Measurements from ENCODE around the gene SARDH. TPM values are rescaled to one million over a fixed set of nuclear protein-coding genes. Genes with fewer than 3 reads are reported as not detected.
"Not testable (repeated sequence)": the region's sequence is repeated elsewhere in the genome, so short reads cannot be mapped to it uniquely, and the experiment has no call there.

The SARDH gene
- total and polyA plus RNA-seq, 5 donors = 1.7 to 3.2 (median 2.7) TPM

- no peak overlapping the region for H3K27ac ChIP-seq (ENCODE audit: low read length)
- H3K4me3 ChIP-seq (ENCODE audit: low read length) = no peak overlapping the region
- H3K27me3 ChIP-seq (ENCODE audit: control insufficient read depth, insufficient read depth) = no peaks in the 10 kb centered on the region
- WGBS = 98% methylated on average over 1 of the region's 1 CpG
- H3K9me3 ChIP-seq (ENCODE audit: control insufficient read depth, low read length) = no peaks in the 10 kb centered on the region
- DNase-seq (no peak), ATAC-seq (no peak)
- intact Hi-C loops (cut with DNase I) = no loop called here
- H3K4me1 ChIP-seq (ENCODE audit: control insufficient read depth, insufficient read depth, low read length) = no peaks in the 10 kb centered on the region
Observed at GRCh38 chr9:133767008-133767407, 28.9 kb upstream of the SARDH start.

DNA sequence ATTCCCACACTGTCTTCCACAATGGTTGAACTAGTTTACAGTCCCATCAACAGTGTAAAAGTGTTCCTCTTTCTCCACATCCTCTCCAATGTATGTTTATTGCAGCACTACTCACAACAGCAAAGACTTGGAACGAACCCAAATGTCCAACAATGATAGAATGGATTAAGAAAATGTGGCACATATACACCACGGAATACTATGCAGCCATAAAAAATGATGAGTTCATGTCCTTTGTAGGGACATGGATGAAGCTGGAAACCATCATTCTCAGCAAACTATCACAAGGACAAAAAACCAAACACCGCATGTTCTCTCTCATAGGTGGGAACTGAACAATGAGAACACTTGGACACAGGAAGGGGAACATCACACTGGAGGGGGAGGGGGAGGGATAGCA lies 28.1 kb upstream of the SARDH start:
- DNase-seq; H3K27me3 ChIP-seq (ENCODE audit: control insufficient read depth, insufficient read depth); ATAC-seq; H3K4me3 ChIP-seq (ENCODE audit: low read length); H3K4me1 ChIP-seq (ENCODE audit: control insufficient read depth, insufficient read depth, low read length); H3K9me3 ChIP-seq (ENCODE audit: control insufficient read depth, low read length); H3K27ac ChIP-seq (ENCODE audit: low read length); intact Hi-C loops (cut with DNase I): not testable (repeated sequence)
- 94% methylated on average over 3 of the region's 3 CpGs for WGBS

GRCh38 chr9:133763272-133764183 lies 25.4 kb upstream of the SARDH start:
- no peak for ATAC-seq
- Histone ChIP-seq H3K27ac (ENCODE audit: low read length) (no peak overlapping the region), H3K4me3 (ENCODE audit: low read length) (no peak overlapping the region), H3K27me3 (ENCODE audit: control insufficient read depth, insufficient read depth) (no peaks in the 10 kb centered on the region), H3K4me1 (ENCODE audit: control insufficient read depth, insufficient read depth, low read length) (no peaks in the 10 kb centered on the region), H3K9me3 (ENCODE audit: control insufficient read depth, low read length) (no peaks in the 10 kb centered on the region)
- intact Hi-C loops (cut with DNase I) = no loop called here
- DNase-seq = peak in 1 of 3 donors; percentile 39
- WGBS = 90% methylated on average over 26 of the region's 26 CpGs

DNA sequence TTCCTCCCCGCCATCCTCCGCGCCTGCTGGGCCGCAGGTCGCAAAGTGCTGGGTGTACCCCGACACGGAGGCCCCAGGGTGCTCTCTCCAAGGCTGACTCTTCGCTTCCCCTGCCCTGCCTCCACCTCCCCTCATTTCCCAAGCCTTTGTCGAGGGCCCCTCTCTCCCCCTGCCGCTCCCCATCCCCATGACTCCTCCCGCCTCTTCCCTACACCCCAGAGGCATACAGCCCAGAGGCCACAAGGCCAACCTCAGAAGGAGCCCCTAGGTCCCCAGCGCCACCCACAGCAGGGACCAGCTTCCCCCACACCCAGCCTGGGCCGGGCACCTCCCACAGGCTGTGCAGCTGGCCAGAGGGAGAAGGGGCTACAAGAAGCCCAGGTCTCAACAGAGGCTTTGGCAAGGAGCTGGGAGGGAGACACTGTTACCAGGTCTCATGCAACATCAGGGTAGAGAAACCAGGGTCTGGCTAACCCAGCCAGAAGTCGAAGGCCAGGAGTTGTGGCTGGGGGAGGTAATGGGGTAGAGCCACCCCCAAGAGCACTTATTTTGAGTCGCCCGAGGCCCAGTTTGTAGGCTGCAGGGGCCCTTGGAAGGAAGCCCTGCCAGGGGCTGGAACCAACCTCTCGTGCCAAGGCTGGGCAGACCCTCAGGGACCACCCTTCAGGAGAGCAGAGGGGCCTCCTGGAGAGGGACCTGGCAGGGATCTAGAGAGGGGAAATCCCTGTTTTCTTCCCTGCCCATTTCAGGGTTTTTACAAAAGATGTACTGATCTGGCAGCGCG lies 24.5 kb upstream of the SARDH start:
- no peak for ATAC-seq

GRCh38 chr9:133761641-133762248 lies 23.6 kb upstream of the SARDH start:
- no peak for ATAC-seq
- intact Hi-C loops (cut with DNase I) = no loop called here

More for the DNA sequence above, 24.5 kb upstream of the SARDH start:
- no peaks in the 10 kb centered on the region for H3K9me3 ChIP-seq (ENCODE audit: control insufficient read depth, low read length)
- H3K4me1 ChIP-seq (ENCODE audit: control insufficient read depth, insufficient read depth, low read length) = no peaks in the 10 kb centered on the region
- H3K4me3 ChIP-seq (ENCODE audit: low read length) = no peak overlapping the region
- no peak overlapping the region for H3K27ac ChIP-seq (ENCODE audit: low read length)
- 93% methylated on average over 19 of the region's 19 CpGs for WGBS
- intact Hi-C loops (cut with DNase I) = no loop called here
- no peaks in the 10 kb centered on the region for H3K27me3 ChIP-seq (ENCODE audit: control insufficient read depth, insufficient read depth)
- peak in 1 of 3 donors; percentile 41 for DNase-seq

GRCh38 chr9:133760713-133761290 lies 22.6 kb upstream of the SARDH start:
- no peak overlapping the region for H3K27ac ChIP-seq (ENCODE audit: low read length)
- no peaks in the 10 kb centered on the region for H3K9me3 ChIP-seq (ENCODE audit: control insufficient read depth, low read length)
- intact Hi-C loops (cut with DNase I) = no loop called here
- ATAC-seq (no peak), DNase-seq (no peak)
- no peaks in the 10 kb centered on the region for H3K4me1 ChIP-seq (ENCODE audit: control insufficient read depth, insufficient read depth, low read length)
- no peaks in the 10 kb centered on the region for H3K27me3 ChIP-seq (ENCODE audit: control insufficient read depth, insufficient read depth)
- WGBS = no CpG with 5 or more reads among the region's 11 CpGs
- H3K4me3 ChIP-seq (ENCODE audit: low read length) = no peak overlapping the region

More at GRCh38 chr9:133761641-133762248, 23.6 kb upstream of the SARDH start:
- H3K4me1 ChIP-seq (ENCODE audit: control insufficient read depth, insufficient read depth, low read length) = no peaks in the 10 kb centered on the region
- WGBS = 85% methylated on average over 11 of the region's 11 CpGs
- no peaks in the 10 kb centered on the region for H3K9me3 ChIP-seq (ENCODE audit: control insufficient read depth, low read length)
- peak in 1 of 3 donors; percentile 34 for DNase-seq
- H3K4me3 ChIP-seq (ENCODE audit: low read length) = no peak overlapping the region
- no peaks in the 10 kb centered on the region for H3K27me3 ChIP-seq (ENCODE audit: control insufficient read depth, insufficient read depth)
- no peak overlapping the region for H3K27ac ChIP-seq (ENCODE audit: low read length)

GRCh38 chr9:133759946-133760345 lies 21.8 kb upstream of the SARDH start:
- no peaks in the 10 kb centered on the region for H3K27me3 ChIP-seq (ENCODE audit: control insufficient read depth, insufficient read depth)
- H3K4me1 ChIP-seq (ENCODE audit: control insufficient read depth, insufficient read depth, low read length) = no peaks in the 10 kb centered on the region
- no peak overlapping the region for H3K27ac ChIP-seq (ENCODE audit: low read length)
- peak; percentile 17 to 38 for ATAC-seq
- intact Hi-C loops (cut with DNase I) = no loop called here
- no peak for DNase-seq
- H3K4me3 ChIP-seq (ENCODE audit: low read length) = no peak overlapping the region
- WGBS = 96% methylated on average over 3 of the region's 11 CpGs
- H3K9me3 ChIP-seq (ENCODE audit: control insufficient read depth, low read length) = no peaks in the 10 kb centered on the region

- no peak overlapping the region for H3K4me3 ChIP-seq (ENCODE audit: low read length)
- DNase-seq = peak; percentile 74 to 88 (median 81)
- WGBS = 72% methylated on average over 32 of the region's 32 CpGs
Observed at GRCh38 chr9:133759146-133759900, 21.2 kb upstream of the SARDH start.

GRCh38 chr9:133758228-133758627 lies 20.1 kb upstream of the SARDH start:
- H3K4me3 ChIP-seq (ENCODE audit: low read length) = no peak overlapping the region
- no peaks in the 10 kb centered on the region for H3K4me1 ChIP-seq (ENCODE audit: control insufficient read depth, insufficient read depth, low read length)
- no peaks in the 10 kb centered on the region for H3K9me3 ChIP-seq (ENCODE audit: control insufficient read depth, low read length)
- peak in 1 of 3 donors; percentile 50 for DNase-seq
- H3K27me3 ChIP-seq (ENCODE audit: control insufficient read depth, insufficient read depth) = no peaks in the 10 kb centered on the region
- ATAC-seq = no peak
- intact Hi-C loops (cut with DNase I) = no loop called here
- 76% methylated on average over 7 of the region's 7 CpGs for WGBS
- H3K27ac ChIP-seq (ENCODE audit: low read length) = no peak overlapping the region

More at GRCh38 chr9:133759146-133759900, 21.2 kb upstream of the SARDH start:
- intact Hi-C loops (cut with DNase I) = no loop called here
- H3K4me1 ChIP-seq (ENCODE audit: control insufficient read depth, insufficient read depth, low read length) = no peaks in the 10 kb centered on the region
- no peaks in the 10 kb centered on the region for H3K9me3 ChIP-seq (ENCODE audit: control insufficient read depth, low read length)
- no peaks in the 10 kb centered on the region for H3K27me3 ChIP-seq (ENCODE audit: control insufficient read depth, insufficient read depth)
- peak; percentile 87 to 90 for ATAC-seq
- H3K27ac ChIP-seq (ENCODE audit: low read length) = no peak overlapping the region

DNA sequence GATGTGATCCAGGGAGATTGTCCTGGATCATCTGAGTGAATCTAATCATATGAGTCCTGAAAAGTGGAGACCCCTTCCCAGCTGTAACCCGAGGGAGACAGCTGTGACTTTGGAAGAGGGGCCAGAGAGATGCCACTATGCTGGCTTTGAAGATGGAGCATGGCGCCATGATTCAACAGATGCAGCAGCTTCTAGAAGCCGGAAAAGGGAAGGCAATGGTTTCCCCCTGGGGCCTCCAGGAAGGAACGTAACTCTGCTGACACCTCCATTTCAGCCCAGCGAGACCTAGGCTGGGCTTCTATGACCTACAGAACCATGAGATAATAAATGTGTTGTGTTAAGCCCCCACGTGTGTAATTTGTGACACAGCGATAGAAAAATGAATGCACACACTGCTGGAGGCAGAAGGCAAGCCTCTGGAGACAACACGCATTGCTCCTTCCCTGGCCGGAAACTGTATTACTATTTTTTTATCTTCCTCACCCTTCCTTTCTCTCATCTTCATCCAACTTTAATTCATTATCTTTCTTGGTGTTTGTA lies 16.6 kb upstream of the SARDH start:
- Histone ChIP-seq H3K4me1 (ENCODE audit: control insufficient read depth, insufficient read depth, low read length) (no peaks in the 10 kb centered on the region), H3K27me3 (ENCODE audit: control insufficient read depth, insufficient read depth) (no peaks in the 10 kb centered on the region), H3K4me3 (ENCODE audit: low read length) (no peak overlapping the region), H3K27ac (ENCODE audit: low read length) (no peak overlapping the region), H3K9me3 (ENCODE audit: control insufficient read depth, low read length) (no peaks in the 10 kb centered on the region)
- intact Hi-C loops (cut with DNase I) = no loop called here
- WGBS = 38% methylated on average over 9 of the region's 9 CpGs
- DNase-seq (no peak), ATAC-seq (no peak)

Data from right cardiac atrium (tissue), 5 donors.